Measurements from ENCODE around the gene PPP1R26. TPM values are rescaled to one million over a fixed set of nuclear protein-coding genes. Genes with fewer than 3 reads are reported as not detected.
"Not testable (repeated sequence)": the region's sequence is repeated elsewhere in the genome, so short reads cannot be mapped to it uniquely, and the experiment has no call there.

The PPP1R26 gene
- total RNA-seq, 2 donors from 2014 or later: 2.1 to 2.6 TPM

DNA sequence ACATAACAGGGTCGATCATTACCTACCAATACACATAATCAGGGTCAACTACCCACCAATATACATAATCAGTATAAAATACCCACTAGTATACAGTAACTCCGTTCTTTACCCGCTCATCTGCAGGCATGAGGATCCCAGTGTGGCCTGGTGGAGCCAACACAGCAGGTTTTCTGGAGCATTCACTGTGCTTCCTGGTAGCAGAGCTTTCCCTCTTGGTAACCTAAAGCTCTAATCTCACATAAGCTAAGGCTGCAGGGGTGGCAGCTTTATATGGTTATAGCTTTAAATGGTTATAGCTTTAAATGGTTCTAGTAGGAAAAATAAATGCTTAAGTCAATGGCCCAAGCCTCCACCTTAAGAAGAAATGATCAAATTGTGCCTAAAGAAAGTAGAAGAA, 53.5 kb downstream of the PPP1R26 start:
- DNase-seq (no peak), ATAC-seq (no peak)
- H3K4me3 Mint-ChIP-seq: no peak overlapping the region
- no peak overlapping the region for H3K27ac Mint-ChIP-seq
- H3K36me3 Mint-ChIP-seq (ENCODE audit: low read depth): peaks cover 2% of the 10 kb centered on the region
- H3K27me3 Mint-ChIP-seq: peaks cover 51% of the 10 kb centered on the region
- no peaks in the 10 kb centered on the region for H3K9me3 ChIP-seq (ENCODE audit: control insufficient read depth, low read length, poor library complexity, severe bottlenecking)
- peaks cover 2% of the 10 kb centered on the region for H3K4me1 Mint-ChIP-seq

DNA sequence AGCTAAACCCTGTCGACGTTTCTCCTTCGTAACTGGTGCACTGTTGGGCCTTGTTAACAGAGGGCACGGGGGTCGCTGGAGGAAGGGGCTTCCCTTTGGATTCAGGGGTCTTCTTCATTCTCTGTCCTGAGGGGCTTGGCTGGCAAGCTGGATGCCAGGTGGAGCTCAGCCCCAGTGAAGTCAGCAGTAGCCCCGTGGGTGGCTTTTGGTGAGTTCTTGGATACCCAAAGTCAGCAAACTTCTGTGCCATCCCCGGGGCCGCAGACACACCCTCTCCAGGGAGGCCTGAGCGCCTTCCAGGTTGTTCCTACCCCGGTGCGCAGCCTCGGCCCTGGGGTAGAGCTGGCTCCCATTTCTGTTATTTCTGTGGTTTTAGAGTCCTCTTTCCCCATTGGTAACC, 54.1 kb downstream of the PPP1R26 start:
- Mint-ChIP-seq H3K4me1 (peaks cover 2% of the 10 kb centered on the region), H3K36me3 (ENCODE audit: low read depth) (peaks cover 2% of the 10 kb centered on the region), H3K4me3 (no peak overlapping the region), H3K27me3 (peaks cover 56% of the 10 kb centered on the region), H3K27ac (no peak overlapping the region)
- no peak for DNase-seq
- H3K9me3 ChIP-seq (ENCODE audit: control insufficient read depth, low read length, poor library complexity, severe bottlenecking): no peaks in the 10 kb centered on the region
- ATAC-seq: no peak

DNA sequence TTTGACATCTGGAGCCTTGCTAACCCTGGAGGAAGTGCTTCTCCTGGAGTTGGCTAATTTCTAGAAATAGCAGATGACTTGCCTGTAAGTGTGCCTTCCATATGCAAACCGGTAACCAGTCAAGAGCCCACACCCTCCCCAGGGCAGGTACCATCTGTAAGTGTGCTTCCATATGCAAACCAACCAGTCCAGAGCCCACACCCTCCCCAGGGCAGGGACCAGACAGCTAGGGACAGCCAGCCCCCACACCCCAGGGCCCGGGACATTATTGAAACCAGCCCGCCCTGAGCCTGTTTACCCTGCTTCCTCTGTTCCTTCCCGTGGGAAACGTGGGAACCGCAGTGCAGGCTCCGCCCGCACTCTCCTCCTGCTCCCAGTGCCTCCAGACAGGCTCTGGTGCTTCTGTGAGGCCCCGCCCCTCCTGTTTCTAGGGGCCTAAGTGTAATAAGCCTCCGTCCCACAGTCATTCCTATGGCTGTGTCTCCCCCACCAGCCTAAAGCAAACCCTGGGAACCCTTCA, 54.7 kb downstream of the PPP1R26 start:
- not testable (repeated sequence) for DNase-seq; ATAC-seq; H3K4me3 Mint-ChIP-seq; H3K27ac Mint-ChIP-seq; H3K9me3 ChIP-seq (ENCODE audit: control insufficient read depth, low read length, poor library complexity, severe bottlenecking); H3K4me1 Mint-ChIP-seq; H3K36me3 Mint-ChIP-seq (ENCODE audit: low read depth)
- H3K27me3 Mint-ChIP-seq: peaks cover 62% of the 10 kb centered on the region

DNA sequence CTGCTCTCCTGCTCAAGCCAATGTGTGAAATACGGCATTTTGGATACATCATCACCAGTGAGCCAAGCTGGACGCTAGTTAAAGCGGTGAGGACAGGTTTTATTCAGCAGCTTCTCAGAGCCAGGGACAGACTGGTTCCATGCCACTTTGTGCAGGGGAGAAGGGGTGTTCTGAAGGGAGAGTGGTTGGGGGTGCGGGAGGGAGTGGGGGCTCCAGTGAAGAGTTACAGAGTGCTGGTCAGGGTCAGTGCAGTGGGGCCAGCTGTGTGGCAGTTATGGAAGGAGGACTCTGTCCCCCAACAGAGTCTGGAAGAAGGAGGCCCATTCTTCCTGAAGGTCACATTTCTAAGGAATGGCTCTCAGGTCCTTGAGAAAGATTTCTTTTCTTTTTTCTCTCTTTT, 55.2 kb downstream of the PPP1R26 start:
- H3K27ac Mint-ChIP-seq: not testable (repeated sequence)

DNA sequence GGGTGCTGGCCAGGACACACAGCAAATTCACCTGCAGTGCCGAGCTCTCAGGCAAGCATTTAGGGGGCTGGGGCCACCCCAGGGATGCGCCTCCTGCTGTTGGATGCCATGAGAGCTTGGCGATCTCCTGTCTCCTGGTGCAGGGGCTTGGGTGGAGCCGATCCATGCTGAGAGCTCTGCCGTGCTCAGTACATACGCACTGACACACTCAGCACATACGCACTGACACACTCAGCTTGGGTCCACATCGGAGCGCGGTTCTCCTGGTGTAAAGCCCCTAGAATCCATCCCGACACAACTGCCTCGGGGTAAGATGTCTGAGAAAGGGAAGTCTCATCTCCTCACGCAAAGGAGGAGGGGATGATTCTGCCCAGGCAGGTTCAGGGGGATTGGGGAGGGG, 56.0 kb downstream of the PPP1R26 start:
- not testable (repeated sequence) for H3K36me3 Mint-ChIP-seq (ENCODE audit: low read depth); H3K9me3 ChIP-seq (ENCODE audit: control insufficient read depth, low read length, poor library complexity, severe bottlenecking); DNase-seq; H3K4me1 Mint-ChIP-seq; H3K27ac Mint-ChIP-seq; ATAC-seq; H3K4me3 Mint-ChIP-seq
- peaks cover 75% of the 10 kb centered on the region for H3K27me3 Mint-ChIP-seq

More for the DNA sequence above, 55.2 kb downstream of the PPP1R26 start:
- H3K4me3 Mint-ChIP-seq; ATAC-seq; H3K36me3 Mint-ChIP-seq (ENCODE audit: low read depth); H3K4me1 Mint-ChIP-seq; DNase-seq; H3K9me3 ChIP-seq (ENCODE audit: control insufficient read depth, low read length, poor library complexity, severe bottlenecking): not testable (repeated sequence)
- H3K27me3 Mint-ChIP-seq: peaks cover 68% of the 10 kb centered on the region

DNA sequence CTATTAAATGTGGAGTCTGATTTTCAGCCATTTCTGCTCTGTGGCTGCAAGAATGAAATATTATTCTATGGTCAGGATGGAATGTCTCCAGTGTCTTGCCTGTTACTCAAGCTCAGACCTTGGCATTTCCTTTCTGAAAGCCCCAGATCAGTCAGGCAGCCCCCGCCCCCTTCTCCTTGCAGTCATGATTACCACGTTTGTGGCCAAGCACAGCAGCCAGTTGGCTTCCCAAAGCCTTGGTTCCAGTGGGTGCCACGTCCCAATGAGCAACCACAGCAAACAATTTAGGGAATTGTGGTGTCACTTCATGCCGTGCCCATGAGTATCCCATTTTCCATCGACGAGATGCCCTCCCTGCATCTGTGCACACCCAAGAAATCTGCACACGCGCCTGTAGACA, 56.6 kb downstream of the PPP1R26 start:
- no peak for ATAC-seq
- Mint-ChIP-seq H3K36me3 (ENCODE audit: low read depth) (no peaks in the 10 kb centered on the region), H3K4me1 (no peaks in the 10 kb centered on the region), H3K4me3 (no peak overlapping the region), H3K27me3 (peaks cover 71% of the 10 kb centered on the region), H3K27ac (no peak overlapping the region)
- no peaks in the 10 kb centered on the region for H3K9me3 ChIP-seq (ENCODE audit: control insufficient read depth, low read length, poor library complexity, severe bottlenecking)
- DNase-seq: no peak

Other genes with a start within 250 kb of the PPP1R26 start
- gene MRPS2, start 20.9 kb downstream of the PPP1R26 start, total RNA-seq: 10 to 100 TPM; 22.3 to 25.0 TPM
- gene LCN1, start 41.7 kb downstream of the PPP1R26 start, total RNA-seq: not detected
- gene OBP2A, start 66.3 kb downstream of the PPP1R26 start, total RNA-seq: not detected
- gene PAEP, start 82.0 kb downstream of the PPP1R26 start, total RNA-seq: not detected
- not detected for gene GLT6D1, start 159.8 kb downstream of the PPP1R26 start, total RNA-seq
- not detected for gene LCN9, start 183.5 kb downstream of the PPP1R26 start, total RNA-seq
- not detected for gene SOHLH1, start 219.7 kb downstream of the PPP1R26 start, total RNA-seq
- gene KCNT1, start 222.4 kb downstream of the PPP1R26 start, total RNA-seq: under 1 TPM; 0.23 to 0.37 TPM